HEK293 (cell line): Measurements from ENCODE around the gene SLC27A2.

ENCODE experiments used
- CTCF ChIA-PET: fragments of 350-600 bp; formaldehyde crosslinking; extraction: SDS; loops from one replicate; lab custom pipeline; 2021; ENCODE audit warnings: antibody characterized with exemption; lab: Yijun Ruan, JAX
- POLR2A ChIA-PET: fragments of 300-600 bp; formaldehyde crosslinking; extraction: SDS; loops from one replicate; lab custom pipeline; 2020; ENCODE audit warnings: antibody characterized with exemption, inconsistent platforms; lab: Yijun Ruan, JAX
- H3K27ac ChIP-seq: fragments of 200-500 bp; sonication (Bioruptor generic); 2 replicates; pipeline ENCODE4 v1.5.1; 2014; ENCODE audit warnings: low read depth, low read length, control low read depth, inconsistent platforms; ENCODE audit errors: extremely low read depth
- H3K36me3 ChIP-seq, 2 experiments: fragments of 200-500 bp in 1 of 2; sonication (Bioruptor generic) in 1 of 2; 1 replicate in 1 of 2; 2 replicates in 1 of 2; pipeline ENCODE4 v1.5.1; 2014 to 2017; ENCODE audit warnings: inconsistent platforms in 2 of 2, low read length in 2 of 2; ENCODE audit not compliant: control insufficient read depth in 2 of 2, insufficient read depth in 1 of 2
- H3K4me1 ChIP-seq: fragments of 200-500 bp; sonication (Bioruptor generic); 2 replicates; pipeline ENCODE4 v1.5.1; 2014; ENCODE audit warnings: mild to moderate bottlenecking, low read length, inconsistent platforms; ENCODE audit not compliant: control insufficient read depth, insufficient read depth
- H3K4me3 ChIP-seq: 2 replicates; pipeline ENCODE4 v1.5.1; 2011; ENCODE audit warnings: low read depth, mild to moderate bottlenecking, control low read depth, low read length, moderate library complexity
- H3K9me3 ChIP-seq: fragments of 200-500 bp; sonication (Bioruptor generic); 2 replicates; pipeline ENCODE4 v1.5.1; 2014; ENCODE audit warnings: low read depth, low read length, inconsistent platforms; ENCODE audit not compliant: control insufficient read depth, insufficient read depth
- EGR2 ChIP-seq: fragments of 450-650 bp; formaldehyde crosslinking; IDR thresholded peaks from 2 replicates; pipeline ENCODE4 v1.5.1; 2016; ENCODE audit warnings: low read depth, missing biosample characterization, missing genetic modification characterization
- ELK4 ChIP-seq: IDR thresholded peaks from 2 replicates; pipeline ENCODE4 v1.6.1; 2011; ENCODE audit warnings: mild to moderate bottlenecking, low read depth, low read length, borderline replicate concordance
- HOXC10 ChIP-seq: sonication (generic); formaldehyde crosslinking; IDR thresholded peaks from 2 replicates; pipeline ENCODE4 v1.8.1; 2023; ENCODE audit warnings: mild to moderate bottlenecking, missing genetic modification reagents
- KLF10 ChIP-seq: fragments of 450-650 bp; IDR thresholded peaks from 2 replicates; pipeline ENCODE4 v1.5.1; 2018; ENCODE audit warnings: missing biosample characterization, mild to moderate bottlenecking, missing genetic modification characterization
- MZF1 ChIP-seq: fragments of 450-650 bp; formaldehyde crosslinking; IDR thresholded peaks from 2 replicates; pipeline ENCODE4 v1.5.1; 2017; ENCODE audit warnings: missing biosample characterization, missing genetic modification characterization, borderline replicate concordance
- REST ChIP-seq: fragments of 450-650 bp; formaldehyde crosslinking; IDR thresholded peaks from 2 replicates; pipeline ENCODE4 v1.5.1; 2016; ENCODE audit warnings: missing biosample characterization, missing genetic modification characterization
- SCRT2 ChIP-seq: fragments of 450-650 bp; formaldehyde crosslinking; IDR thresholded peaks from 2 replicates; pipeline ENCODE4 v1.5.1; 2016; ENCODE audit warnings: missing biosample characterization, missing genetic modification characterization
- YY1 ChIP-seq: fragments of 450-650 bp; formaldehyde crosslinking; IDR thresholded peaks from 2 replicates; pipeline ENCODE4 v1.5.1; 2018; ENCODE audit warnings: missing biosample characterization, missing genetic modification characterization
- ZBTB48 ChIP-seq: fragments of 450-650 bp; formaldehyde crosslinking; IDR thresholded peaks from 2 replicates; pipeline ENCODE4 v1.5.1; 2016; ENCODE audit warnings: missing biosample characterization, missing genetic modification characterization
- ZBTB49 ChIP-seq: fragments of 450-650 bp; formaldehyde crosslinking; IDR thresholded peaks from 2 replicates; pipeline ENCODE4 v1.5.1; 2016; ENCODE audit warnings: missing biosample characterization, missing genetic modification characterization, low read depth
- ZBTB7A ChIP-seq: fragments of 450-650 bp; formaldehyde crosslinking; IDR thresholded peaks from 2 replicates; pipeline ENCODE4 v1.5.1; 2016; ENCODE audit warnings: low read depth, missing biosample characterization, missing genetic modification characterization
- ZNF10 ChIP-seq: fragments of 450-650 bp; formaldehyde crosslinking; IDR thresholded peaks from 2 replicates; pipeline ENCODE4 v1.5.1; 2017; ENCODE audit warnings: missing biosample characterization, missing genetic modification characterization
- ZNF174 ChIP-seq: fragments of 450-650 bp; formaldehyde crosslinking; IDR thresholded peaks from 2 replicates; pipeline ENCODE4 v1.5.0; 2017; ENCODE audit warnings: missing biosample characterization, mild to moderate bottlenecking, missing genetic modification characterization
- ZNF18 ChIP-seq: fragments of 450-650 bp; formaldehyde crosslinking; IDR thresholded peaks from 2 replicates; pipeline ENCODE4 v1.5.1; 2016; ENCODE audit warnings: missing biosample characterization, missing genetic modification characterization
- ZNF19 ChIP-seq: fragments of 450-650 bp; formaldehyde crosslinking; IDR thresholded peaks from 2 replicates; pipeline ENCODE4; 2016; ENCODE audit warnings: missing biosample characterization, missing genetic modification characterization, low read depth
- ZNF561 ChIP-seq: fragments of 450-650 bp; IDR thresholded peaks from 2 replicates; pipeline ENCODE4 v1.5.1; 2018; ENCODE audit warnings: missing biosample characterization, missing genetic modification characterization, borderline replicate concordance
- ZNF626 ChIP-seq: fragments of 450-650 bp; sonication (Bioruptor Pico); formaldehyde crosslinking; IDR thresholded peaks from 2 replicates; pipeline ENCODE4 v1.5.1; 2018; ENCODE audit warnings: missing biosample characterization, missing genetic modification characterization, inconsistent platforms
- ZNF776 ChIP-seq: fragments of 450-650 bp; formaldehyde crosslinking; IDR thresholded peaks from 2 replicates; pipeline ENCODE4 v1.5.0; 2017; ENCODE audit warnings: missing biosample characterization, missing genetic modification characterization, borderline replicate concordance
- ZNF785 ChIP-seq: fragments of 450-650 bp; formaldehyde crosslinking; IDR thresholded peaks from 2 replicates; pipeline ENCODE4 v1.5.1; 2016; ENCODE audit warnings: missing biosample characterization, missing genetic modification characterization
- ZNF792 ChIP-seq: fragments of 450-650 bp; formaldehyde crosslinking; IDR thresholded peaks from 2 replicates; pipeline ENCODE4 v1.5.1; 2016; ENCODE audit warnings: missing biosample characterization, missing genetic modification characterization

SLC27A2 gene

GRCh38 chr15:50210462-50211157 lies 28.6 kb downstream of the SLC27A2 start:
- no peak for TF ChIP-seq ZNF18 (tag by site-specific recombination)
- TF ChIP-seq REST, result no peak
- TF ChIP-seq ZNF792 (tag by site-specific recombination), result no peak
- no peak for TF ChIP-seq ZBTB49 (tag by site-specific recombination)
- no peak for TF ChIP-seq HOXC10 (CRISPR knock-in tag)
- TF ChIP-seq ZNF174 (tag by site-specific recombination), result no peak
- no peak for TF ChIP-seq ZNF785
- TF ChIP-seq ZNF626 (tag by site-specific recombination), result no peak
- TF ChIP-seq ZNF561 (tag by site-specific recombination), result no peak
- TF ChIP-seq ZNF19, result no peak
- no peak for TF ChIP-seq SCRT2
- no peak for TF ChIP-seq ZBTB7A
- TF ChIP-seq EGR2, result no peak
- no peak for TF ChIP-seq KLF10
- TF ChIP-seq ZNF776 (tag by site-specific recombination), result no peak
- no peak for TF ChIP-seq ZNF10
- TF ChIP-seq ZBTB48 (tag by site-specific recombination), result no peak
- TF ChIP-seq ELK4, result no peak
- TF ChIP-seq MZF1 (tag by site-specific recombination), result no peak
- TF ChIP-seq YY1, result no peak

More at GRCh38 chr15:50210462-50211157, 28.6 kb downstream of the SLC27A2 start:
- H3K4me3 ChIP-seq, result no peak overlapping the region
- CTCF ChIA-PET, result no interaction called here
- no peaks in the 10 kb centered on the region for H3K9me3 ChIP-seq
- POLR2A ChIA-PET, result interaction anchor here (0.6 kb wide), 1 partner anchor 344 kb away, joined by 8 read pairs; no protein-coding TSS in a partner anchor
- peaks cover 3 to 8% of the 10 kb centered on the region in 2 experiments; a peak in 2 of 3 replicates for H3K36me3 ChIP-seq
- no peak overlapping the region for H3K27ac ChIP-seq
- H3K4me1 ChIP-seq, result no peaks in the 10 kb centered on the region
